Kidney (tissue), 14 donors: ENCODE measurements around the gene IRF5. TPM values are rescaled to one million over a fixed set of nuclear protein-coding genes. Genes with fewer than 3 reads are reported as not detected.

Source experiments
- DNase-seq, 5 donors: peaks; one replicate each; pipeline ENCODE4 v3.0.0-alpha.2; 2013 to 2020
- FAIRE-seq: peaks from 2 replicates; lab custom pipeline; 2012; peaks lifted over from hg19 to GRCh38; lab: Jason Lieb, UNC
- H3K27ac ChIP-seq, 2 donors: one replicate each; pipeline ENCODE4 v1.7.0; 2013; ENCODE audit warnings: low read depth in 2 of 2, low read length in 2 of 2, inconsistent platforms in 1 of 2
- H3K27me3 ChIP-seq: one replicate; pipeline ENCODE4 v1.7.1; 2013; ENCODE audit warnings: low read length, inconsistent platforms; ENCODE audit not compliant: control insufficient read depth, insufficient read depth
- H3K36me3 ChIP-seq, 3 donors: one replicate each; pipeline versions ENCODE4 v1.7.0 to v1.7.1; 2013; ENCODE audit warnings: low read length in 3 of 3, control low read depth in 1 of 3, inconsistent platforms in 1 of 3; ENCODE audit not compliant: insufficient read depth in 3 of 3, control insufficient read depth in 2 of 3
- H3K4me1 ChIP-seq, 3 donors: one replicate each; pipeline versions ENCODE4 v1.7.0 to v1.7.1; 2013; ENCODE audit warnings: low read length in 3 of 3, inconsistent platforms in 1 of 3, low read depth in 1 of 3; ENCODE audit not compliant: control insufficient read depth in 2 of 3, insufficient read depth in 2 of 3
- H3K4me3 ChIP-seq, 3 donors: one replicate each; pipeline versions ENCODE4 v1.7.0 to v1.8.1; 2013; ENCODE audit warnings: low read length in 3 of 3, control low read depth in 1 of 3, inconsistent platforms in 1 of 3
- H3K9ac ChIP-seq, 3 donors: one replicate each; pipeline versions ENCODE4 v1.7.0 to v1.7.1; 2013; ENCODE audit warnings: low read length in 3 of 3, control low read depth in 1 of 3, inconsistent platforms in 1 of 3
- H3K9me3 ChIP-seq, 3 donors: one replicate each; pipeline versions ENCODE4 v1.7.0 to v1.7.1; 2013; ENCODE audit warnings: low read length in 3 of 3, control low read depth in 1 of 3, inconsistent platforms in 1 of 3; ENCODE audit not compliant: control insufficient read depth in 2 of 3, insufficient read depth in 1 of 3
- intact Hi-C: fragments of 100-400 bp; cut with DNase I; formaldehyde crosslinking; loops from one replicate; pipeline ENCODE4 v1.11.1; 2022
- polyA plus RNA-seq: library from polyadenylated mRNA; stranded (reverse); fragments of 350-450 nt; fragmentation: Illumina TruSeq; extraction: RNeasy Lipid Tissue Mini Kit (QIAGEN cat#74804); gene quantifications from one replicate; pipeline ENCODE4 v1.2.3, GENCODE V29; 2014; ENCODE audit warnings: low read depth, low replicate concordance; ENCODE audit not compliant: insufficient read depth
- total RNA-seq: library from RNA; stranded (reverse); fragmentation: NEBNext Ultra II Directional; extraction: Animal tissue kit (Norgen Biotek cat#: 25700); gene quantifications from one replicate; pipeline ENCODE4 v1.2.1, GENCODE V29; 2021
- TF ChIP-seq, protein P1 (sequence below): IDR thresholded peaks from 3 replicates; pipeline ENCODE4 v1.5.1; 2012; ENCODE audit warnings: mild to moderate bottlenecking, moderate library complexity, borderline replicate concordance; ENCODE audit not compliant: insufficient read depth; ENCODE audit errors: extremely low read depth
- donor health status: control.
- donor health status: control.
- donor health status: control.
- donor health status: control.
- donor health status: control.
- donor health status: DM: yes; HTN: yes; CAD: no.
- donor health status: Normal renal cell carcinoma (clear cell type).

IRF5 gene
- total and polyA plus RNA-seq, 2 donors from 2014 or later = 13.0 to 27.1 TPM

DNA sequence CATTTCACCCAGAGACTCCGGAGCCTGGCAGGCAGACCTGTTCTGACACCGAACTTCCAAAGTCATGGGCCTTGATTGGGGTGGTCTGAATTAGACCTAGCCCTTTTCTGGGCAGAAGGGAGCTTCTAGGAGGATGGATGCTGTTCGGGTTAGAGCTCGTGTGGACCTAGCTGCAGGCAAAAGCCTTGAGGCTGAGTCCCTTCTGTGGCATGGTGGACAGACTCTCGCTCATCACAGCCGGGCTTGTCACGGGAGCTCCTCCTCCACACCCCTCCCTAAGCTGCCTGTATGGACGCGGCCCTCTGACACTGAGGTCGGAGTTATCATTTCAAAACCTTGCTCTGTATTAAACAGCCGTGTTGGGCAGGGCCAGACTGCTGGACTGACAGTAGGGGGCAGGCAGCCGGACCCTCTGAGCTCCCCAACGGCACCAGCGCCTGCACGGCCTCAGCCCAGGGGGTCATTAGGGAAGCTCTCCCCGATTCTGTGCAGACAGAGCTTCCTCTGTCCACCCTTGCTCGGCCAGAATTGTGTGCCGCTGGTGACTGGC, 2.2 kb downstream of the IRF5 start:
- DNase-seq = no peak
- intact Hi-C loops = no loop called here
- peaks cover 2% of the 10 kb centered on the region for H3K27me3 ChIP-seq
- H3K9ac ChIP-seq = no peak overlapping the region
- TF ChIP-seq, protein P1, sequence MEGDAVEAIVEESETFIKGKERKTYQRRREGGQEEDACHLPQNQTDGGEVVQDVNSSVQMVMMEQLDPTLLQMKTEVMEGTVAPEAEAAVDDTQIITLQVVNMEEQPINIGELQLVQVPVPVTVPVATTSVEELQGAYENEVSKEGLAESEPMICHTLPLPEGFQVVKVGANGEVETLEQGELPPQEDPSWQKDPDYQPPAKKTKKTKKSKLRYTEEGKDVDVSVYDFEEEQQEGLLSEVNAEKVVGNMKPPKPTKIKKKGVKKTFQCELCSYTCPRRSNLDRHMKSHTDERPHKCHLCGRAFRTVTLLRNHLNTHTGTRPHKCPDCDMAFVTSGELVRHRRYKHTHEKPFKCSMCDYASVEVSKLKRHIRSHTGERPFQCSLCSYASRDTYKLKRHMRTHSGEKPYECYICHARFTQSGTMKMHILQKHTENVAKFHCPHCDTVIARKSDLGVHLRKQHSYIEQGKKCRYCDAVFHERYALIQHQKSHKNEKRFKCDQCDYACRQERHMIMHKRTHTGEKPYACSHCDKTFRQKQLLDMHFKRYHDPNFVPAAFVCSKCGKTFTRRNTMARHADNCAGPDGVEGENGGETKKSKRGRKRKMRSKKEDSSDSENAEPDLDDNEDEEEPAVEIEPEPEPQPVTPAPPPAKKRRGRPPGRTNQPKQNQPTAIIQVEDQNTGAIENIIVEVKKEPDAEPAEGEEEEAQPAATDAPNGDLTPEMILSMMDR = no peak
- no peaks in the 10 kb centered on the region for H3K36me3 ChIP-seq
- peak overlapping the region in 1 of 2 donors; percentile 20 for H3K27ac ChIP-seq
- peaks cover 0 to 13% (median 9%) of the 10 kb centered on the region in 3 donors for H3K4me1 ChIP-seq
- FAIRE-seq = no peak
- no peak overlapping the region for H3K4me3 ChIP-seq
- no peaks in the 10 kb centered on the region for H3K9me3 ChIP-seq

DNA sequence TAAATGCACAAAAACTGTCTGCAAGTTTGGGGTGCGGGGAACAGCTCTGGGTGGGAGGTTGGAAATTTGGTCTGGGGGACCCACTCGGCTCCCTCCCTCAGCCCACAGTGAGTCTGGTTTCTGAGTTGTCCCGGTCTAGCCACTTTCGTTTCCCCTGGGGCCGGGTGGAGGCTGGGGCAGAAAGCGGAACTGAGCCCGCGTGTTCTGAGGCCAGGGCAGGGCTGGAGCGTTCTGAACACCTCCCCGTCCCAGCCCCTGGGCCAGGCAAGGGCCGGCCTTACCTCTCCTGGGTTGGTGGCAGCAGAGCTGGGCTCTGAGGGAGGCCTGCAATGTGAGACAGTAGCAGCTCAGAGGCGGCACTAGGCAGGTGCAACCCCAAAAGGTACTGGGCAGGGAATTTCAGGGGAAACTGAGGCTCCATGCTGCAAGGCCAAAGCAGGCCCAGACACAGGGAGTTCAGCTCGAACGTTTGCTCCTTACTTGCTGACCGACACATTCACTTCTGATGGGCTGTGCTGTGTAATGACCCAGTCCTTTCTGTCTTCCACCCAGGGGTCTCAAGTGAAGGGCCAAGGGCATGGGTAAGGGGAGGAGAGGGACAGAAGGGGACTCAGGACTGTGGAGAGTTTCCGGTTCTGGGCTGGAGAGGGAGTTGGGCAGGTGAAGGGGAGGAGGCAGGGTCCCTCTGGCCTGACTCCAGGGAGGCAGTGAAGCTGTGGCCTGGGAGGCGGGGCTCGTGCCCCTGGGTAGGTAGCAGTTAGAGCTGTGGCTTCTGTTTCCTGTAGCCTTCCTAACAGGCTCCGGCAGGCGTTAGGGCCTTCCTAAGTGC, 3.0 kb downstream of the IRF5 start:
- Histone ChIP-seq H3K4me3 (peak overlapping the region in 1 of 3 donors; percentile 3), H3K4me1 (peaks cover 0 to 13% (median 9%) of the 10 kb centered on the region in 3 donors), H3K9ac (no peak overlapping the region), H3K9me3 (no peaks in the 10 kb centered on the region), H3K27me3 (peaks cover 2% of the 10 kb centered on the region), H3K36me3 (no peaks in the 10 kb centered on the region), H3K27ac (peak overlapping the region in 1 of 2 donors; percentile 20)
- TF ChIP-seq, protein P1 = no peak
- intact Hi-C loops = no loop called here
- peak in 1 of 5 donors; percentile 88 for DNase-seq
- FAIRE-seq = no peak

DNA sequence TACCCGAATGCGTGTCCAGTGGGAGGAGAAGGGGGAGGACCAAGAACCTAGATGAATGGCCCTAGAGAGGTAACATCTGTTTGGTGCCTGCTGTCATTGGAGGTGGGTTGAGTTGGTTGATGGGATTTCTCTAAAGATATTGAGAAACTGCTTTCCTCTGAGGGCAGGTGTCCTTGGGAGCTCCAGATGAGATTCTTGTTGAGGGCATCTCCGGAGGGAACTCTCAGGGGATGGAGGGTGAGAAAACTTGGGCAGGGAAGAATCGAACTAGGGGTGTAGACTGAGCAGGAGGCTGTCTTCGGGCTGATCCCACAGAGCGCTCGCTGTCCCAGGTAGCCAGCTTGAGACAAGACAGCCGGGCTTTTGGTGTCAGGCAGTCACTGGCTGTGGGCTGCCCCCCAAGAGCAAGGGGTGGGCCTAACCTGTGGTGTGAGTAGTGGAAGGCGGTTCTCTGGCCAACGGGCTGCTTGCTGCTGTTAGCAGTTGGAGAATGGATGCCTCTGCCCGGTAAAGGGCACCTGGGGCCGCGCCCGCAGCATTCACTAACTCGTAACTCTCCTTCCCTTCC, 3.7 kb downstream of the IRF5 start:
- H3K9ac ChIP-seq = no peak overlapping the region
- DNase-seq = no peak
- H3K4me1 ChIP-seq = peaks cover 0 to 13% (median 9%) of the 10 kb centered on the region in 3 donors
- no peaks in the 10 kb centered on the region for H3K9me3 ChIP-seq
- H3K27ac ChIP-seq = no peak overlapping the region
- peaks cover 2% of the 10 kb centered on the region for H3K27me3 ChIP-seq
- no peak for FAIRE-seq
- intact Hi-C loops = no loop called here
- no peaks in the 10 kb centered on the region for H3K36me3 ChIP-seq
- TF ChIP-seq, protein P1 = no peak
- no peak overlapping the region for H3K4me3 ChIP-seq
